Measurements from ENCODE around the gene CENPT.

The CENPT gene

DNA sequence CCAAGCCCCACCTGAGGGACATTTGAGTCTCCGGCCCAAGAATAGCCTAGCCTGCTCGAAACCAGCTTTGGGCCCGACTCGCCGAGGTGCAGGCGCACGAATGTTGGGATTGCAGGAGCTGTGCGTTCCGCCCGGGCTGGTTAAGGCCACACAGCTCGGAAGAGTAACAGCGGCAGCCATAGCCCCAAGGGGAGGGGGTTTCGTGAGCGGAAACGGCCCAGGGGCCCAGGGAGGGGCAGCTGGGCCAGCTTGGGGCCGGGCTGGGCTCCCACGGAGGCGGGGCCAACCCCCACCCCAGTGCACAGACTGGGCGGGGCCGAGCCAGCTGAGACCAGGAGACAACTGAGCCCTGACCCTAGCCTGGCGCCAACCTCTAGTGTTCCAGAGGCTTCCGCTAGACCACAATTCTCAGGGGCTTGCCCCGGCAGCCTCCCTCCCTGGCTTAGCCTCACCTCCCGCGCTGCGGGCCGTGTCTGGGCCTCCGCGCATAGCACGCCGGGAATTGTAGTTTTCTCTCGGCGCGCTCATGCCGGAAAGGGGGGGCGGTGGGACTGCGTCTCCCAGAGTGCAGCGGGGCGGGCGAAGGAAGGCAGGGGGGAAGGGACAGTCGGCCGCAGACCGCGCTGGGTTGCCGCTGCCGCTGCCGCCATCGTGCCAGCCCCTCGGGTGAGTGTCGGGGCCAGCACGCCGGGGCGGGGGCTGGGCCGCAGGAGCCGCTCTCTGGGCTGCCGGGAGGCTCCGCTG, 1.0 kb downstream of the CENPT start, which contains the start of gene NUTF2:
TSS of gene NUTF2 (plus strand) at position 614 of the 744 bp plus-strand sequence. CDS start 18,198 bp downstream, outside the sequence.
- no peak; the same call in 1 of the 2 replicates for TF ChIP-seq SPI1 (IDR thresholded peaks at IDR 0.05; ENCODE audit: borderline replicate concordance, low read depth)
- peak; percentile 66 for TF ChIP-seq POLR2AphosphoS5 (IDR thresholded peaks at IDR 0.05; ENCODE audit: low read depth)
- no peak for TF ChIP-seq CTCF (IDR thresholded peaks at IDR 0.05; ENCODE audit: insufficient read depth, low read length)
- TF ChIP-seq, protein P1, sequence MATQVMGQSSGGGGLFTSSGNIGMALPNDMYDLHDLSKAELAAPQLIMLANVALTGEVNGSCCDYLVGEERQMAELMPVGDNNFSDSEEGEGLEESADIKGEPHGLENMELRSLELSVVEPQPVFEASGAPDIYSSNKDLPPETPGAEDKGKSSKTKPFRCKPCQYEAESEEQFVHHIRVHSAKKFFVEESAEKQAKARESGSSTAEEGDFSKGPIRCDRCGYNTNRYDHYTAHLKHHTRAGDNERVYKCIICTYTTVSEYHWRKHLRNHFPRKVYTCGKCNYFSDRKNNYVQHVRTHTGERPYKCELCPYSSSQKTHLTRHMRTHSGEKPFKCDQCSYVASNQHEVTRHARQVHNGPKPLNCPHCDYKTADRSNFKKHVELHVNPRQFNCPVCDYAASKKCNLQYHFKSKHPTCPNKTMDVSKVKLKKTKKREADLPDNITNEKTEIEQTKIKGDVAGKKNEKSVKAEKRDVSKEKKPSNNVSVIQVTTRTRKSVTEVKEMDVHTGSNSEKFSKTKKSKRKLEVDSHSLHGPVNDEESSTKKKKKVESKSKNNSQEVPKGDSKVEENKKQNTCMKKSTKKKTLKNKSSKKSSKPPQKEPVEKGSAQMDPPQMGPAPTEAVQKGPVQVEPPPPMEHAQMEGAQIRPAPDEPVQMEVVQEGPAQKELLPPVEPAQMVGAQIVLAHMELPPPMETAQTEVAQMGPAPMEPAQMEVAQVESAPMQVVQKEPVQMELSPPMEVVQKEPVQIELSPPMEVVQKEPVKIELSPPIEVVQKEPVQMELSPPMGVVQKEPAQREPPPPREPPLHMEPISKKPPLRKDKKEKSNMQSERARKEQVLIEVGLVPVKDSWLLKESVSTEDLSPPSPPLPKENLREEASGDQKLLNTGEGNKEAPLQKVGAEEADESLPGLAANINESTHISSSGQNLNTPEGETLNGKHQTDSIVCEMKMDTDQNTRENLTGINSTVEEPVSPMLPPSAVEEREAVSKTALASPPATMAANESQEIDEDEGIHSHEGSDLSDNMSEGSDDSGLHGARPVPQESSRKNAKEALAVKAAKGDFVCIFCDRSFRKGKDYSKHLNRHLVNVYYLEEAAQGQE (IDR thresholded peaks at IDR 0.05; ENCODE audit: insufficient replicate concordance, low read depth): no peak
- peak; percentile 55 for TF ChIP-seq GABPA (IDR thresholded peaks at IDR 0.05; ENCODE audit: low read depth)
- peak; percentile 95 to 98 for DNase-seq (ENCODE audit: low read depth in 1 of 2, low spot score in 1 of 2)
- no peaks in the 10 kb centered on the region for H3K27me3 ChIP-seq (ENCODE audit: insufficient read depth, poor library complexity, severe bottlenecking)
- peak within 1 kb of the TSS; percentile 99 for H3K4me3 ChIP-seq (replicated peaks; ENCODE audit: insufficient read depth, low read length)
- H3K27ac ChIP-seq (replicated peaks): peak within 1 kb of the TSS; percentile 90

DNA sequence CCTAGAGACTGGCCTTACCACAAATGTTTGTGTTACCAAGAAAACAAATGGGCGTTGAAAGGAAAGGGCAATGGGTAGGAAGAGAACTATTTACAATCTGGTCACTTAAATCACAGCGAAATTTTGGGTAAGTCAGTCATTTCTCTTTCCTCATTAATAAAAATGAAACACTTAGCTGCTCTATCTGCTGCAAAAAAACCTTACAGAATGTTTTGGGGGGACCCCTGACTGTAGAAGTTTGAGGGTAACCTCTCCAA, 1.5 kb downstream of the CENPT start:
- no peak for DNase-seq (ENCODE audit: low read depth in 1 of 2, low spot score in 1 of 2)
- TF ChIP-seq GABPA (IDR thresholded peaks at IDR 0.05; ENCODE audit: low read depth) (no peak), SPI1 (IDR thresholded peaks at IDR 0.05; ENCODE audit: borderline replicate concordance, low read depth) (no peak)
- Histone ChIP-seq H3K27me3 (ENCODE audit: insufficient read depth, poor library complexity, severe bottlenecking) (no peaks in the 10 kb centered on the region), H3K27ac (replicated peaks) (peak overlapping the region; percentile 90), H3K4me3 (replicated peaks; ENCODE audit: insufficient read depth, low read length) (peak overlapping the region; percentile 99)

DNA sequence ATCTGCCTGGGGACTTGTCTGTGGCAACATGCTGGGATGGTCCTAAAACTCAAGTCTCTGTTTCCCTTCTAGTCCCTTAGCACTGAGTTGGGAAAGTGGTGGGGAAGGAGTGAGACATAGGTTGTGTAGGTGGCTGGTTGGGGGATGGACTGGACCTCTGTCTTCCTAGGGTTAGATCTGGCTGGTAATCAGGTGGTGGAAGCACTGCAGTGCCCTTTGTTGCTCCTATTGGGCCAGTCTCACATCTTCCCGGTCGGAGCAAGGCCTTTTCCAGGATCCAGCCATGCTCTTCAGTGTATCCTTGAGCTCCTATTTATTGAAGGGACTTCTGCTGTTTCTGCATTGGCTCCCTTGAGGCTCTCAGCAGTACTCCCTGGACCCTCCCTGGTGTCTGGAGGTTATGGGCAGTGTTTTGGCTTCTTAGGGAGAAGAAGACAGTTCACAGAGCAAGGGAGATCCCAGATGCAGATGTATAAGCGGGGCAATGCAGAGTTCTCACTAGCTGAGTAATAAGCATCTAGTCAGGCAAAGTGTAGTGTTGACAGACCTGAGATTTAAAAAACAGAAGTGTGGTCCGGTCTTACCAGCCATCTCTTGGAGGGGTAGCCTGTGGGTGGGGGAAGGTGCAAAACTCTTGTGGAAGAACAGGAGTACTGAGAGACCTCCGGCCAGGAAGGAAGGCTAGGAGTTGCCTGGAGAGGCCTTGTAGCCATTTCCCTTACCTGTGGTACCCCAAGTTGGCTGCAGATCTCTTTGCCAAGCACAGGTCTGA, 2.0 kb downstream of the CENPT start:
- Histone ChIP-seq H3K27ac (replicated peaks) (peak overlapping the region; percentile 90), H3K27me3 (ENCODE audit: insufficient read depth, poor library complexity, severe bottlenecking) (no peaks in the 10 kb centered on the region), H3K4me3 (replicated peaks; ENCODE audit: insufficient read depth, low read length) (peak overlapping the region; percentile 99)
- DNase-seq (ENCODE audit: low read depth in 1 of 2, low spot score in 1 of 2): peak in 1 of 2 experiments; percentile 29
- TF ChIP-seq SPI1 (IDR thresholded peaks at IDR 0.05; ENCODE audit: borderline replicate concordance, low read depth) (peak; percentile 49; the same call in 1 of the 2 replicates), CTCF (IDR thresholded peaks at IDR 0.05; ENCODE audit: insufficient read depth, low read length) (no peak)

GRCh38 chr16:67844497-67844896, 3.0 kb downstream of the CENPT start:
- TF ChIP-seq CTCF (IDR thresholded peaks at IDR 0.05; ENCODE audit: insufficient read depth, low read length) (no peak), POLR2AphosphoS5 (IDR thresholded peaks at IDR 0.05; ENCODE audit: low read depth) (no peak), GABPA (IDR thresholded peaks at IDR 0.05; ENCODE audit: low read depth) (no peak), SPI1 (IDR thresholded peaks at IDR 0.05; ENCODE audit: borderline replicate concordance, low read depth) (no peak)
- TF ChIP-seq, protein P1 (IDR thresholded peaks at IDR 0.05; ENCODE audit: insufficient replicate concordance, low read depth): no peak
- no peak overlapping the region for H3K27ac ChIP-seq (replicated peaks)
- DNase-seq (ENCODE audit: low read depth in 1 of 2, low spot score in 1 of 2): no peak
- no peak overlapping the region for H3K4me3 ChIP-seq (replicated peaks; ENCODE audit: insufficient read depth, low read length)
- H3K27me3 ChIP-seq (ENCODE audit: insufficient read depth, poor library complexity, severe bottlenecking): no peaks in the 10 kb centered on the region

Data from HL-60 (cell line).